ENCODE measurements around the gene GDI2.

GDI2 gene

DNA sequence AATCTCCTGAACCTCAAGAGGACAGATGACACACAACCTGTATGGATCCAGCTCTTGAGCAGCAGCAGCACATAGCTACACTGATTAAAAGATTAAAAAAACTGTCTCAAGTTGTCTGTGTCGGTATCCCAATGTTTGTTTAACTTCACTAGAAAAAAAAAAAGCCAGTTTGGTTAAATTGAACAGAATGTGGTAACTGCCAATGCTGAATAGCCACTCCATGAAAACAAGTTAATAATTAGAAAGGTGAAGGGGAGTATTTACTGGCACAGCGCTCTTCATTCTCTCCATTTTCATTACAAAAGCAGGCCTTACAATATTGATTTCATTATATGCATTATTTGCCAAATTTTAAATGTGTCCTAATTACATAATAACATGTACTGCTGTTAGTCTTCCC, 47.6 kb downstream of the GDI2 start:
- TF ChIP-seq FOXP2 (optimal IDR thresholded peaks at IDR 0.05; ENCODE audit: borderline replicate concordance, extremely low read depth, extremely low read length, insufficient read depth), result no peak
- TF ChIP-seq SIN3A (IDR thresholded peaks at IDR 0.05; ENCODE audit: borderline replicate concordance, insufficient read depth, low read length), result no peak
- TF ChIP-seq, protein P1, sequence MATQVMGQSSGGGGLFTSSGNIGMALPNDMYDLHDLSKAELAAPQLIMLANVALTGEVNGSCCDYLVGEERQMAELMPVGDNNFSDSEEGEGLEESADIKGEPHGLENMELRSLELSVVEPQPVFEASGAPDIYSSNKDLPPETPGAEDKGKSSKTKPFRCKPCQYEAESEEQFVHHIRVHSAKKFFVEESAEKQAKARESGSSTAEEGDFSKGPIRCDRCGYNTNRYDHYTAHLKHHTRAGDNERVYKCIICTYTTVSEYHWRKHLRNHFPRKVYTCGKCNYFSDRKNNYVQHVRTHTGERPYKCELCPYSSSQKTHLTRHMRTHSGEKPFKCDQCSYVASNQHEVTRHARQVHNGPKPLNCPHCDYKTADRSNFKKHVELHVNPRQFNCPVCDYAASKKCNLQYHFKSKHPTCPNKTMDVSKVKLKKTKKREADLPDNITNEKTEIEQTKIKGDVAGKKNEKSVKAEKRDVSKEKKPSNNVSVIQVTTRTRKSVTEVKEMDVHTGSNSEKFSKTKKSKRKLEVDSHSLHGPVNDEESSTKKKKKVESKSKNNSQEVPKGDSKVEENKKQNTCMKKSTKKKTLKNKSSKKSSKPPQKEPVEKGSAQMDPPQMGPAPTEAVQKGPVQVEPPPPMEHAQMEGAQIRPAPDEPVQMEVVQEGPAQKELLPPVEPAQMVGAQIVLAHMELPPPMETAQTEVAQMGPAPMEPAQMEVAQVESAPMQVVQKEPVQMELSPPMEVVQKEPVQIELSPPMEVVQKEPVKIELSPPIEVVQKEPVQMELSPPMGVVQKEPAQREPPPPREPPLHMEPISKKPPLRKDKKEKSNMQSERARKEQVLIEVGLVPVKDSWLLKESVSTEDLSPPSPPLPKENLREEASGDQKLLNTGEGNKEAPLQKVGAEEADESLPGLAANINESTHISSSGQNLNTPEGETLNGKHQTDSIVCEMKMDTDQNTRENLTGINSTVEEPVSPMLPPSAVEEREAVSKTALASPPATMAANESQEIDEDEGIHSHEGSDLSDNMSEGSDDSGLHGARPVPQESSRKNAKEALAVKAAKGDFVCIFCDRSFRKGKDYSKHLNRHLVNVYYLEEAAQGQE (IDR thresholded peaks at IDR 0.05; ENCODE audit: insufficient read depth in 1 of 2, low read depth in 2 of 2, low read length in 2 of 2), result no peak
- no peak for TF ChIP-seq POLR2AphosphoS5 (IDR thresholded peaks at IDR 0.05; ENCODE audit: low read depth, low read length)
- TF ChIP-seq TAF1 (IDR thresholded peaks at IDR 0.05; ENCODE audit: borderline replicate concordance, insufficient read depth, low read length), result no peak

GRCh38 chr10:5764422-5765297, 48.6 kb downstream of the GDI2 start:
- TF ChIP-seq, protein P1 (IDR thresholded peaks at IDR 0.05; ENCODE audit: insufficient read depth in 1 of 2, low read depth in 2 of 2, low read length in 2 of 2), result no peak
- no peak for TF ChIP-seq TAF1 (IDR thresholded peaks at IDR 0.05; ENCODE audit: borderline replicate concordance, insufficient read depth, low read length)
- TF ChIP-seq FOXP2 (optimal IDR thresholded peaks at IDR 0.05; ENCODE audit: borderline replicate concordance, extremely low read depth, extremely low read length, insufficient read depth), result no peak
- no peak for TF ChIP-seq POLR2AphosphoS5 (IDR thresholded peaks at IDR 0.05; ENCODE audit: low read depth, low read length)
- TF ChIP-seq SIN3A (IDR thresholded peaks at IDR 0.05; ENCODE audit: borderline replicate concordance, insufficient read depth, low read length), result no peak

- TF ChIP-seq TAF1 (IDR thresholded peaks at IDR 0.05; ENCODE audit: borderline replicate concordance, insufficient read depth, low read length) (no peak), SIN3A (IDR thresholded peaks at IDR 0.05; ENCODE audit: borderline replicate concordance, insufficient read depth, low read length) (no peak), FOXP2 (optimal IDR thresholded peaks at IDR 0.05; ENCODE audit: borderline replicate concordance, extremely low read depth, extremely low read length, insufficient read depth) (no peak), POLR2AphosphoS5 (IDR thresholded peaks at IDR 0.05; ENCODE audit: low read depth, low read length) (no peak; the same call in 1 of the 2 replicates)
- TF ChIP-seq, protein P1 (IDR thresholded peaks at IDR 0.05; ENCODE audit: insufficient read depth in 1 of 2, low read depth in 2 of 2, low read length in 2 of 2), result no peak
Measured at GRCh38 chr10:5762531-5762930, 50.7 kb downstream of the GDI2 start.

GRCh38 chr10:5761220-5761619, 52.0 kb downstream of the GDI2 start:
- TF ChIP-seq, protein P1 (IDR thresholded peaks at IDR 0.05; ENCODE audit: insufficient read depth in 1 of 2, low read depth in 2 of 2, low read length in 2 of 2), result no peak
- TF ChIP-seq POLR2AphosphoS5 (IDR thresholded peaks at IDR 0.05; ENCODE audit: low read depth, low read length) (no peak; the same call in 1 of the 2 replicates), TAF1 (IDR thresholded peaks at IDR 0.05; ENCODE audit: borderline replicate concordance, insufficient read depth, low read length) (no peak), FOXP2 (optimal IDR thresholded peaks at IDR 0.05; ENCODE audit: borderline replicate concordance, extremely low read depth, extremely low read length, insufficient read depth) (no peak)
